HG02943 (cell line): ENCODE measurements around the gene OR1E2.
"Not testable (repeated sequence)": the region's sequence is repeated elsewhere in the genome, so short reads cannot be mapped to it uniquely, and the experiment has no call there.

Experiments used
- ATAC-seq: cut with Tn5 transposase; IDR thresholded peaks from one replicate; pipeline ENCODE4 v1.9.1; 2021; ENCODE audit warnings: mild to moderate bottlenecking, low read depth, moderate library complexity; ENCODE audit not compliant: unreplicated experiment

Gene OR1E2, protein sequence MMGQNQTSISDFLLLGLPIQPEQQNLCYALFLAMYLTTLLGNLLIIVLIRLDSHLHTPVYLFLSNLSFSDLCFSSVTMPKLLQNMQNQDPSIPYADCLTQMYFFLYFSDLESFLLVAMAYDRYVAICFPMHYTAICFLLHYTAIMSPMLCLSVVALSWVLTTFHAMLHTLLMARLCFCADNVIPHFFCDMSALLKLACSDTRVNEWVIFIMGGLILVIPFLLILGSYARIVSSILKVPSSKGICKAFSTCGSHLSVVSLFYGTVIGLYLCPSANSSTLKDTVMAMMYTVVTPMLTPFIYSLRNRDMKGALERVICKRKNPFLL

DNA sequence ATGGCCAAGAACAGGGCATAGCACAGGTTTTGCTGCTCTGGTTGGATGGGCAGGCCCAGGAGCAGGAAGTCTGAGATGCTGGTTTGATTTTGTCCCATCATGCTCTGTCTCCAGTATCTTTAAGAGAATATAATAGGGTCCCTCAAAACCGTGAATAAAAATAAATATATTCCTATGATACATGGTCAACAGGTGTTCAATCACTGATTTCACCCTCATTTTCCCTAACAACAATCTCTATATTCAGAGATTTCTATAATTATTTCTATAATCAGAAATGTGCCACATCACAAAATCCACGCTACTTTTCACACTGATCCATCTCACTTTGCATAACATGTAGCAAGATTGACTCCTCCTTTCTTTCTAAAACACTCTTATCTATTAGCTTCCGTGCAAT, at the start of gene OR1E2:
Gene OR1E2, minus strand, starts transcription at position 101 of the 400 bp plus-strand sequence. Its CDS starts 0 bp downstream, at position 101.
- no peak for ATAC-seq

DNA sequence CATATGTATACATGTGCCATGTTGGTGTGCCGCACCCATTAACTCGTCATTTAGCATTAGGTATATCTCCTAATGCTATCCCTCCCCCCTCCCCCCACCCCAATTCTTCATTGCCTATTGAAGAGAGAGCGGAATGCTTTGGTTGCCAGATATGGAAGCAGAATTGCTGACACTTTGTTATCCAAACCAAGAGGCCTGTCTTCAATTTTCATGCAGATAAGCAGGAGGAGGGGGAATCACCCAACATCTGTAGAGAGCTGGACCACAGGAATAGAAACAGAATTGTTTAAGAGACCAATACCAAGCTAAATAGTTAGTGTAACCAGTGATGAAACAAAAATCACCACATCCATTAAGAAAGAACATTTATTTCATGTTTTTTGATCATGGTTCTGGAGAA, 49.2 kb upstream of the OR1E2 start:
- ATAC-seq = no peak

DNA sequence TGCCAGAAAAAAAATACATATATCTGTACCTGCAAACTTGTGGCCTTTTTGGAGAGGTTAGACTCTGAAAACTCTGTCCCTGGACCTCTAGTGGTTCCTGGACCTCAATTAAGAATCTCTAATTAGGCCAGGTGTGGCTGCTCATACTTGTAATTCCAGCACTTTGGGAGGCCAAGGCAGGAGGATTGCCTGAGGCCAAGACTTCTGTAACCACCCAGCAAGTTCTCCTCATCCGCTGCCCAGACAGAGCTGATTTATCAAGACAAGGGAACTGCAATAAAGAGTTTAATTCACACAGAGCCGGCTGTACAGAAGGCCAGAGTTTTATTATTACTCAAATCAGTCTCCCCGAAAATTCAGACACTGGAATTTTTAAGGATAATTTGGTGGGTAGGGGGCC, 46.3 kb upstream of the OR1E2 start:
- no peak for ATAC-seq

DNA sequence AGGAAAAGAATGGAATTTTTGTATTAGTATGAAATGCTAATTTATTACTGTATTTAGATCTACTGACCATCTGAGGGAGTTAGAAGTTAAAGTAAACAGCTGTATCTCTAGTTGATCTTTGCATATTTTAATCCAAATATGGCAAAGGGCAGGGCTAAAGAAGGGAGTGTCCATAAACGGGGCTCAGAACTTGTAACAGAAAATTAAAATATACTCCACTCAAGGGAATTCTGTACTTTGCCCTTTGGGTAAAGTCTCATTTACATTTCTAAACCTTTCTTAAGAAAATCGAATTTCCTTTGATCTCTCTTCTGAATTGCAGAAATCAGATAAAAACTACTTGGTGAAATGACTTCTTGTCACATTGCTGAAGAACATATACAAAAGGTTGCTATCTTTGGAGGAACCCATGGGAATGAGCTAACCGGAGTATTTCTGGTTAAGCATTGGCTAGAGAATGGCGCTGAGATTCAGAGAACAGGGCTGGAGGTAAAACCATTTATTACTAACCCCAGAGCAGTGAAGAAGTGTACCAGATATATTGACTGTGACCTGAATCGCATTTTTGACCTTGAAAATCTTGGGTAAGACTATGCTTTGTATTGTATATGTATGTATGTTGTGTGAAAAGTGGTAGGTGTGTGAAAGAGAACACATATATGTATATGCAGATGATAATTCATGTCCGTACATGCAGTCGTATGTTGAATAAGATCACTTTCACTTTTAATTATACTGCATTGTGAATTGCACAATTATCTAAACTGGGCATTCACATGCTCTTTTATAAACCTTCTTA, 42.4 kb upstream of the OR1E2 start, which contains the start of gene ASPA:
Gene ASPA, plus strand, starts transcription at position 186 of the 799 bp plus-strand sequence. Its CDS starts 163 bp downstream, at position 349.
- ATAC-seq = no peak

DNA sequence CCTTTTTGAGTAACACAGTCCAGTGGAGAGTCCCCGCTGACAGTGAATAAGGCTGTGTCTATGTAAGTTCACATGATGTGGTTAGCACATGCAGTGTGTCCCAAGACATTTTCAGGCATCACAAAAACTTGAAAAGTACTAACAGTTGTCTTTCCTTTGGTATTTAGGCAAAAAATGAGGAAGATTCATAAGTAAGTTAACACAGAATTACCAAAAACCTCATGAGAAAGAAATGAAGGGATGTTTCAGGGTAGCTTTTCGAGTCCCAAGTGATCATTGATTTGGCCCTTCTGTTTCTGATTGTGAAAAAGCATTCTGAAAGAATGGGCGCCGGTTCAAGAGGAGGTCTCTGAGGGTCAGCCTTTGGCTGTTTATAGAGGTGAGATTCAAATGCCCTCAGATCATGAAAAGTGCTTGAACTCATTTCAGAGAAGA, 41.6 kb upstream of the OR1E2 start:
- ATAC-seq = no peak

DNA sequence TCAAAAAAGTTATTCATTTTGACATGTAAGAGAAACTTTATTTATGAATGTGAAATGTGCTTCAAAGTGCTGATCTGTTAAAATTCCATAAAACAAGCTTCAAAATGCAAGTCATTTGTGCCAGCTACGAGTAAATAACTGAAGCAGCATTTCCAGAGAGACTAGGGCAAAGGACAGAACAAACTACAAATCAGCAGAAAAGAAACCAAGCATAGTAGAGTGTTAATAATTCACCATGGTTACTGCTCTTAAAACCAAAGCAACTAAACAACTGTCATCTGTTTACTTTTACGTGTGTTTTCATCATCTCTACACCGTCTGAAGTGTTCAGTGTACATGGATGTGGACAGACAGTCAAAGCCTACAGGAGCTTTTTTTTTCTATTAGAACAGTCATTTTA, 40.6 kb upstream of the OR1E2 start:
- ATAC-seq = no peak

DNA sequence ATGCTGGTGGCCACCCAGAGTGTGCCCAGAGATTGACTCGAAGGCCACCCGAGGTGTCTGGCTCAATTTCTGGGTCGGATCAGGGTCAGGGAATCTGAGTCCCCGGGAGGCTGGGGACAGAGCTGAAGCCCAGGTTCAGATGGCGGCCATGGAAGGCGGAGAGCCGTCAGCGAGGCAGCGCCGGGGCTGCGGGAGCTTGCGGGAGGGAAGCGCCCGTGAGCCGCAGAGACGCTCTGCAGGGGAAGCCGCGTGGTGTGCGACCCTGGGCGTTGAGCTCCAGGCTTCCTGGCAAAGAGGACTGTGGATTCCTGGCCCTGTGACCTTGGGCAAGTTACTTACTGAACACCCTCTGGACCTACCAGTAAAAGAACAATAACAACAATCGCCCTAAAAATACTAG, 38.5 kb upstream of the OR1E2 start:
- no peak for ATAC-seq

DNA sequence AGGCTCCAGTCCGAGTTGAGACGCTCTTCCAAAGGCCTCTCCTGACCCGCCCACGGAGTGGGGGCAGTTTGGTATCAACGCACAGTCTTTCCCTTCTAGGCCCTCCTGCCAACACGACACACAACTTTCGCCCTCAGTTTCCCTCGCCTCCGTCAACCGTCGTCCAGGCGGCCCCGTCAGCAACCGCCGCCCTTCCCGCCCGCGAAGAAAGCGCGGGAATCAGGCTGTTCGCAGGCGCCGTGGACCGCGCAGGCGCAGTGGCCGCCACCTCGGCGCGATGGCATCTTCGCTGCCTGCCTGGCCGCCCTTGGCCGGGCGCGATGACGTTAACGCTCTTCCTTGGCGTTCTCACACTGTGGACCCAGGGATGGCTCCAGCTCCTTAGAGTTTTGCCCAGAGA, 38.0 kb upstream of the OR1E2 start, which contains the start of gene SPATA22:
Gene SPATA22, minus strand, starts transcription at position 221 of the 400 bp plus-strand sequence. CDS start 2,494 bp downstream, outside the sequence.
- no peak for ATAC-seq

DNA sequence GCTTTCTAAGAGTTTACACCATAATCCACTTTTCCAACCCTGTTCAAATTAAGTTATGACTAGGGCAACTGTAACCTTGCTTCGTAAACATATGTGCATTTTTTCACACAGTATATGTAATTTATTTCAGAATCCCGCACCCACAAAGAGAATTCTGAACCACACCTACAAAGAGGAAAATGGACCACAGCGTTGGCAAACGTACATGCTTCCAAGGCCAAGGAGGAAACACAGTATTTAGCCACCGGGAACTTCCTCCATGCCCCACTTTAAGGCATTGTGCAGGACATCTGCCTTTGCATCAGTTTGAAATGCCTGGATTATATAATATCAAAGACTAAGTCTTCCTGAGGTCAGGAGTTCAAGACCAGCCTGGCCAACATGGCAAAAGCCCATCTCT, 35.9 kb upstream of the OR1E2 start:
- no peak for ATAC-seq

DNA sequence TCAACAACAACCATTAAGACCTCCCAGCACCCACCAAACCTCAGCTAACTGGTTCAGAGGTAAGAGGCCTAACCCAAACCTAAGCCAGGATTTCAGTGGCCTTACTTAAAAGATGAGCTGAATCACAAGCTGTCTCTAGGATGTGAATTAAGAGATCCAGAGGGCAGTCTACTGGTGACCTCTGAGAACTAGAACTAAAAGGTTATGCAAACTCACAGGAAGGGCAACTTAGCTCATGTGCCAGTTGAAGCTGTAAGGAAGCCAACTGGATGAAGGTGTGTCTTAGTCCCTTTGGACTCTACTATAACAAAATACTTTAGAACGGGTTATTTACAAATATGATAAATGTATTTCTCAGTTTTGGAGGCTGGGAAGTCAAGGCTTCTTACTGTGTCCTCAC, 32.7 kb upstream of the OR1E2 start:
- ATAC-seq = not testable (repeated sequence)

DNA sequence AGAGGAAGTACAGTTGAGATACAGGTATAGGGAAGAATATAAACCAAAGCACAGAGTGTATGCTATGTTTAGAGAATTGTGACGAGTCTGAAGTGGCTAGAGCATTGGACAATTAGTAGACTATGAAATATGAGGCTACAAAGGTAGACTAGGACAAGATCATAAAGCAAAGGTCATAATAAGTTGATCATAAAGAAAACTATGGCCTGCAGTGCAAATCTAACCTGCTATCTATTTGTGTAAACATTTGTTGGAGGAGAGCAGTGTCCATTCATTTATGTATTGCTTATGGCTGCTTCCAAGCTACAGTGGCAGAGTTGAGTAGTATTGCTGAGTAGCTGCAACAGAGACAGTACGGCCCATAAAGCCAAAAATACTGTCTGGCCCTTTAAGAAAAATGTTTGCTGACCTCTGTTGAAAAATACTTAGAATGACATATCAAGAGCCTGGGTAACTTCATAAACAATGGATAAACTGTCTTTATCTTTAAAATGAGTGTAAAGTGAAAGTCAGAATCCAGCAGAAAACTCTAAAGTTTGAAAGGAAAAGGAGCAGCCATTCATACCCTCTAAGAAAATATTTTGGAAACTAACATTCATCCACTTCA, 14.5 kb upstream of the OR1E2 start:
- no peak for ATAC-seq

DNA sequence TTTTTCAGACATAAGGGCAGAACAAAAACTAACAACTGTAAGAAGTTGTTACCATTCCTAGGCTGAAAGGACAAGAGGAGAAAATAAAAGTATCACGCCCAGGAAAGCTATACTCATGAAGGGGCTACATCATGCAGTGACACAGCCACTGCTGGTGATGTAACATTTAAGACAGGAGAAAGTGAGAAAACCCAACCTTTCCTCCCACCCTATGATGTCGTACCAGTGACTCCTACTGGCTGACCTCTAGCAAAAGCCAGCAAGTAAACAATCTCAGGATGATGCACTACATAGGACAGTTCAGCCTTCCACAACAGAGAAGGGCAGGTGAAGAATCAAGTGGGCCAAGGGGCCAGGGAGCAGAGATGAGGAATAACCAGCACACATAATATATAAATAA, 14.0 kb upstream of the OR1E2 start:
- no peak for ATAC-seq

DNA sequence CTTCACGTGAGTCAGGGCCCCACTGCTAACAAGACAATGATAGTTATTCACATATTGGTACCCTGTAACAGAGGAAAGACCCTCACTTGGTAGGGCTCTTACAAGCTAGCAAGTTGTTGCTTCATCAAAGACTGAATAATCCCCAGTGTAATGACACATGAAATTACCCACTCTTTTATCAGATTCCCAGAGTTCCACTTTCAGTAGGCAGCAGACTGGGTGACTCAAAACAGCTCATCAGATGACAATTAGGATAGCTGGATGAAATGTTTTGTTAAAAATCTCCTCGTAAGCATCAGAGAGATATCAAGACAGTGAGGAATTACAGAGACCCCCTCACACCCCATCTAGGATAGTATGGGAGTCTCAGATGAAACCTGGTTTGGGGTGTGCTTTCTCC, 6.8 kb upstream of the OR1E2 start:
- ATAC-seq = no peak

DNA sequence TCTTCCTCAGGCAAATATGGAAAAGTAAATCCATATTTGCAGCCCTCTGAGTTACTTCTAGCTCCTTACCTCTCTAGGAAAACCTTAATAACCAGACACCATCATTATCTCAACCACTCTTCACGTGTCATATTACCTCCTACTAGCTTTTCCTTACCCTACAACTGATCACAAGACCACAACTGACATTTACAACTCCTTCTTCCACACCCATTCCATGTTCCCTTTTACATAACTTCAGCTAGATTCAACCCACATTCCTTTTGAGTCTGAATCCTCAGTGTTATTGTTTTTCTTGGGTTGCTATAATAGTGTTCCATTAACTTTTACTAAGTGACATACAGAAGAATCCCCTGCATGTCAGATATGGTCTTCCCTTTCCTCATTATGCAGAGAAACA, 4.7 kb upstream of the OR1E2 start:
- no peak for ATAC-seq

DNA sequence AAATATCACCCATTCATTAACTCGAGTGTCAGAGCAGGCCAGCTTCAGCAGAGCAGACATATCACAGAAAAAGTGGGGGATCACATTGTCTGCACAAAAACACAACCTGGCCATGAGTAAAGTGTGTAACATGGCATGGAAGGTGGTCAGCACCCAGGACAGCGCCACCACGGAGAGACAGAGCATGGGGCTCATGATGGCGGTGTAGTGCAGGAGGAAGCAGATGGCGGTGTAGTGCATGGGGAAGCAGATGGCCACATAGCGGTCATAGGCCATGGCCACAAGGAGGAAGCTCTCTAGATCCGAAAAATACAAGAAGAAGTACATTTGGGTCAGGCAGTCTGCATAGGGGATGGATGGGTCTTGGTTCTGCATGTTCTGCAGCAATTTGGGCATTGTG, 426 bp downstream of the OR1E2 start:
- ATAC-seq = not testable (repeated sequence)

DNA sequence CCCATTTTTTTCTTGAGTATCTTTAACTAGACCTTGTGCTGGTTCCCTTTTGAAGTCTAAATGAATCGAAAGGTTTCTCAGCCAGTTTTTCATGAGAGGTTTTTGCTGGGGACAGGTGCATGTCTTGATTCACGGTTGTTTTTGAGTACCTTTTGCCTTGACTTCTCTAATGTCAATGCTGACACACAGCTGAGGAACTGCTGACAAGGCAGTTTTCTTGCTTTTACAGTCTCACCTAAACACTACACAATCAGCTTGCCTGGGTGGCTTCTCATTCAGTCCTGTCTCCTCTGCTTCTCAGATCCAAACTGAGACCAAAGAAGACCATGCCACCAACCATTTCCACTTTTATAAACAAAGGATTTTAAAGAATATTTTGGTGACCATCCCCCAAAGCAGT, 15.4 kb downstream of the OR1E2 start:
- ATAC-seq = no peak

DNA sequence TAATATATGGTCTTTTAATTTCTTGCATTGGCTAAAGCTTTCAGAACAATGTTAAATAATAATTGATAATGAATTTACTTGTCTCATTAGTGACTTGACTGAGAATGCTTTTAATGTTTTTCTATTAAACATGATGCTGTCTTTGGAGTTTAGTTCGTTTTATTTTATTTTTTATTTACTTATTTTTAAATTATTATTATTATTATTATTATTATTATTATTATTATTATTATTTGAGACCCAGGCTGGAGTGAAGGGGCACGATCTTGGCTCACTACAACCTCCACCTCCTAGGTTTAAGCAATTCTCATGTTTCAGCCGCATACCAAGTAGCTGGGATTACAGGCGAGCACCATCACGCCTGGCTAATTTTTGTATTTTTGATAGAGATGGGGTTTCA, 18.0 kb downstream of the OR1E2 start:
- no peak for ATAC-seq

DNA sequence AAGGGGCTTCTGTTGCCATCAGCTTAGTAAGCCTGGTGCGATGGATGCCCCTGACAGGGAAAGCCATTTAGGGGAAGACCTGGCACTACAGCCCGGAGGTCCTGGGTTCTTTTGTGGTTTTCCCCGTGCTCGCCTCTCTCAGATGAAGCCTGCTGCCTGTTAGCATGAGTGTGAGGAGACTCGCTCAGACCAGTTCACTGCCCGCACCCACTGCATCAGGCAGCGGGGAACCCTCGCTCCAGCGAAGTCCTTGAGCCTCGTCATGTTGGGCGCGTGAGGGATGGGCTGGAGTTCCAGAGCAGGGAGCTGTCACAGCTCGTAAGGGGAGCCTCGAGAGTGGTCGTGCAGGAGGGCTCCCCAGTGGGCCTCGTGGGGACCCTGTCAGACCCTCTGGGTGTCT, 21.4 kb downstream of the OR1E2 start:
- ATAC-seq = not testable (repeated sequence)

DNA sequence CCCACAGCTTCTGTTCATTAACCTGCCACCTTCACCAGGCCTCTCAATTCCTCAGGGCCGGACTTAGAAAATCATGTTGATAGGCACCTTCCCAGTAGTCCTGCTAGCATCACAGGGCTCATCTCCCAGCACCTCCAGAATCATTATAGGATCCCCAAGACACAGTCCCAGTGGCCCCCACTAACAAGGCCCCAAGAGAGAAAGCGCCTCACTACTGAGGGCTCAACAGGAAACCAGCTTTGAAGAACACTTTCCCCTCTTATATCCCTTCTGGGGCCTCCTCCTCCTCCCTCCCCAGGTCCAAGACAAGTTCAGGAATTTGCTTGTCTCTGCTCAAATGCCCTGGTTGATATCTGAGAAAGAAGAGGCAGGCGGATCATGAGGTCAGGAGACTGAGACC, 22.6 kb downstream of the OR1E2 start, which contains the start of gene OR3A3:
Gene OR3A3, plus strand, starts transcription at position 301 of the 400 bp plus-strand sequence.
- ATAC-seq = no peak

DNA sequence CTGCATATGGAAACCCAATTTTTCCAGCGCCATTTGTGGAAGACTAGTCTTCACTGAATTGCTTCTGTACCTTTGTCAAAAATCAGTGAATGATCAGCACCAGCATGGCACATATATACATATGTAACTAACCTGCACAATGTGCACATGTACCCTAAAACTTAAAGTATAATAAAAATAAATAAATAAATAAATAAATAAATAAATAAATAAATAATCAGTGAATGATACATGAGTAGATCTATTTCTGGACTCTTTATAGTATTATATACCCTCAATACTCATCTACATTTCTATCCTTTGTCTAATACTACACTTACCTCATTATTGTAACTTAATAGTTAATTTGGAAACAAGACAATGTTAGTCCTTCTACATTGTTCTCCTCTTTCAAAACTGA, 29.8 kb downstream of the OR1E2 start:
- not testable (repeated sequence) for ATAC-seq

DNA sequence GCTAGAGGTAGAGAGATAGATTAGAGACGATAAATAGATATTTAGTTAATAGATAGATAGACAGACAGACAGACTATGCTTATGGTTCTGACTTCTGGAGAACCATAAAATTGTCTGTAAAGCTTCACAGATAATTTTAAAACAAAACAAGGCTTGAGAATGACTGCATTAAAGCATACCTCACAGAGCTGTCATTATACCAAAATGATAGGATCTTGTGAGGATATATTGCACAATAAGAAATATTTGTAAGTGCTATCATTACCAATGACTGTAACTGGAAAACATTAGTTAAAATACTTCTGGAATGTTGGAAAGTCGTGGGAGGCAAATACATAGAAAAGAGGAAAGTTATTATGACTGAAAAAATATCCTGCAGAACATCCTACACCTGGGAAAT, 31.9 kb downstream of the OR1E2 start:
- no peak for ATAC-seq
